ENCODE measurements around the gene OSGEP. TPM values are rescaled to one million over a fixed set of nuclear protein-coding genes. Genes with fewer than 3 reads are reported as not detected.

The OSGEP gene
- total RNA-seq, 1 experiment from 2014 or later, result 46.2 TPM

DNA sequence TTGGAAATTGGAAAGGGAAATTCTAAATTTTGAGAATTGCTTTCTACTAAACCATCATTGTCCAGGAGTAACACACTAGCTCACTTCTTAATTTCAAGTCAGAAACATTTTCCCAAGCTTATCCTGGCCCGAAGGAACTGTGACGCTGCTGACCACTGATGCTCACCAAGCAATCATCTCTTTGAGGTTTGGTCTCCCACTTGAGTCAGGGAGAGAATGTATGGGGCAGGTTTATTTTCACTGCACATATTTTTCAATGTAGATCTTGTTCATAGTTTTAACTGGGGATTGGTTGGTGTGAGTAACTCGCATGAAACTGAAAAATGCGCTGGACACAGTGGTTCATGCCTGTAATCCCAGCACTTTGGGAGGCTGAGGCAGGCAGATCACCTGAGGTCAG, 37.9 kb upstream of the OSGEP start:
- peaks cover 34% of the 10 kb centered on the region for H3K4me1 Mint-ChIP-seq (ENCODE audit: low read depth, unreplicated experiment)
- CTCF ChIA-PET, result no interaction called here

DNA sequence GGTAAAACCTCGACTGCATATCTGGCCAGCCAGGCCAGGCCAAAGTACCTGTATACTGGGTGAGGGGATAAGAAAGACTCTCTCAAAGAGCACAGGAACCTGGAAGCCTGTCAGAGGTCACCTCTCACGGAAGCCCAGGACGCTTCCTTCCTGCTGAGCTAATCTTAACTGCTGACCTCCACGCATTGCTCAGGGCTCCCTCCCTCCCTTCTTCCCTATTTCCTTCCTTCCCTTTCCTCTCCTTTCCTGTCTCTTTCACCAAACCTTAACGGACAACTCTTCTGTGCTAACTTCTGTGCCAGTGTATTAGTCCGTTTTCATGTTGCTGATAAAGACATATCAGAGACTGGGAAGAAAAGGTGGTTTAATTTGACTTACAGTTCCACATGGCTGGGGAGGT, 36.0 kb upstream of the OSGEP start:
- no peak overlapping the region for H3K27ac Mint-ChIP-seq (ENCODE audit: unreplicated experiment)

More for the DNA sequence above, 37.9 kb upstream of the OSGEP start:
- H3K9me3 Mint-ChIP-seq (ENCODE audit: low read depth, unreplicated experiment), result peaks cover 4% of the 10 kb centered on the region
- H3K4me3 Mint-ChIP-seq (ENCODE audit: low read depth, unreplicated experiment), result no peak overlapping the region
- intact Hi-C loops (cut with micrococcal nuclease; ENCODE audit: unreplicated experiment), result no loop called here
- no peaks in the 10 kb centered on the region for H3K27me3 Mint-ChIP-seq (ENCODE audit: unreplicated experiment)
- no peak for DNase-seq
- TF ChIP-seq, protein P1, sequence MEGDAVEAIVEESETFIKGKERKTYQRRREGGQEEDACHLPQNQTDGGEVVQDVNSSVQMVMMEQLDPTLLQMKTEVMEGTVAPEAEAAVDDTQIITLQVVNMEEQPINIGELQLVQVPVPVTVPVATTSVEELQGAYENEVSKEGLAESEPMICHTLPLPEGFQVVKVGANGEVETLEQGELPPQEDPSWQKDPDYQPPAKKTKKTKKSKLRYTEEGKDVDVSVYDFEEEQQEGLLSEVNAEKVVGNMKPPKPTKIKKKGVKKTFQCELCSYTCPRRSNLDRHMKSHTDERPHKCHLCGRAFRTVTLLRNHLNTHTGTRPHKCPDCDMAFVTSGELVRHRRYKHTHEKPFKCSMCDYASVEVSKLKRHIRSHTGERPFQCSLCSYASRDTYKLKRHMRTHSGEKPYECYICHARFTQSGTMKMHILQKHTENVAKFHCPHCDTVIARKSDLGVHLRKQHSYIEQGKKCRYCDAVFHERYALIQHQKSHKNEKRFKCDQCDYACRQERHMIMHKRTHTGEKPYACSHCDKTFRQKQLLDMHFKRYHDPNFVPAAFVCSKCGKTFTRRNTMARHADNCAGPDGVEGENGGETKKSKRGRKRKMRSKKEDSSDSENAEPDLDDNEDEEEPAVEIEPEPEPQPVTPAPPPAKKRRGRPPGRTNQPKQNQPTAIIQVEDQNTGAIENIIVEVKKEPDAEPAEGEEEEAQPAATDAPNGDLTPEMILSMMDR (IDR thresholded peaks at IDR 0.05; ENCODE audit: unreplicated experiment), result no peak
- H3K36me3 Mint-ChIP-seq (ENCODE audit: insufficient read depth, unreplicated experiment), result no peaks in the 10 kb centered on the region
- no TSS peak for BruUV-seq (replicated peaks)
- H3K27ac Mint-ChIP-seq (ENCODE audit: unreplicated experiment), result no peak overlapping the region

DNA sequence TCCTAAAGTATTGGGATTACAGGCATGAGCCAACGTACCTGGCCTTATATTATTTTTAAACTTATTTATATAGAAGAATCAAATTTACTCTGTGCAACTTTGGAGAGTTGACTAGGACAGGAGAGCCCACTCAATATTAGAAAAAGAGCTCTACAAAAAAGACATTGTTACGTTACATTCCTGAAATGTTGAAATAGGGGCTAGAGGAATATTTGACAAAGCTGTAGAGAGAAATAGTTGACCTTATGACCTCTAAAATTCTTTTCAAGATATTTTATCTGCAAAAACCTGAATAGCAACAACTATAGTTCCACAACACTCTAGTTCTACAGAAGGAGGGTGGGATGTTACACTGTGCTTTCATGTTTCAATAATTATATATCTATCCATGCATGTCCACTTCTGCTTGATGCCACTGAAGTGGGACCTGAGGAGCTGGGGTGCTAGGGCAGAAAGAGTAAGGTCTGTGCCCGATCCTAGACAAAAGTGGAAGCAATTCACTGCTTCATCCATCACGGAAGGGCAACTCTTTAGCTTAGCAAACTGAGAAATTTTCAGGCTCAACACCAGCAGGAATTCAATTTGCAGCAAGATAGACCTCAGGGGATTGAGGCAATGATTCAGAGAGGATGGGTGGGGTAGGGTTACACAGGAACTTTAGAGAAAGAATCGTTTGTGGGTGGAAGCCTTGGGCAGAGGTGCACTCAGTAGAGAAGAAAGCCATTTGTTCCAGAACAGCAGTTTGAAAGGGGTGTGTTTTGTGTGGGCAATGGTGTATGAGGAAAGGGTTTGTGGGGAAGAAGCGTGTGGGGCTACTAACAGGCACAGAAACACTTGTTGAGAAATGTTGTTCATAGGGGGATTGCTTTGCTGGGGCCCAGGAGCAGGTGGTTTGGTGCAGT, 34.7 kb upstream of the OSGEP start:
- Mint-ChIP-seq H3K36me3 (ENCODE audit: insufficient read depth, unreplicated experiment) (no peaks in the 10 kb centered on the region), H3K27ac (ENCODE audit: unreplicated experiment) (no peak overlapping the region), H3K9me3 (ENCODE audit: low read depth, unreplicated experiment) (no peaks in the 10 kb centered on the region), H3K4me3 (ENCODE audit: low read depth, unreplicated experiment) (no peak overlapping the region), H3K27me3 (ENCODE audit: unreplicated experiment) (no peaks in the 10 kb centered on the region), H3K4me1 (ENCODE audit: low read depth, unreplicated experiment) (peaks cover 20% of the 10 kb centered on the region)
- DNase-seq, result no peak
- BruUV-seq (replicated peaks), result no TSS peak
- CTCF ChIA-PET, result no interaction called here
- TF ChIP-seq, protein P1 (IDR thresholded peaks at IDR 0.05; ENCODE audit: unreplicated experiment), result no peak
- intact Hi-C loops (cut with micrococcal nuclease; ENCODE audit: unreplicated experiment), result no loop called here

More for the DNA sequence above, 36.0 kb upstream of the OSGEP start:
- Mint-ChIP-seq H3K36me3 (ENCODE audit: insufficient read depth, unreplicated experiment) (no peaks in the 10 kb centered on the region), H3K4me3 (ENCODE audit: low read depth, unreplicated experiment) (no peak overlapping the region), H3K27me3 (ENCODE audit: unreplicated experiment) (no peaks in the 10 kb centered on the region), H3K4me1 (ENCODE audit: low read depth, unreplicated experiment) (peaks cover 28% of the 10 kb centered on the region), H3K9me3 (ENCODE audit: low read depth, unreplicated experiment) (peaks cover under 1% of the 10 kb centered on the region)
- no TSS peak for BruUV-seq (replicated peaks)
- intact Hi-C loops (cut with micrococcal nuclease; ENCODE audit: unreplicated experiment), result no loop called here
- DNase-seq, result no peak
- CTCF ChIA-PET, result no interaction called here
- TF ChIP-seq, protein P1 (IDR thresholded peaks at IDR 0.05; ENCODE audit: unreplicated experiment), result no peak

DNA sequence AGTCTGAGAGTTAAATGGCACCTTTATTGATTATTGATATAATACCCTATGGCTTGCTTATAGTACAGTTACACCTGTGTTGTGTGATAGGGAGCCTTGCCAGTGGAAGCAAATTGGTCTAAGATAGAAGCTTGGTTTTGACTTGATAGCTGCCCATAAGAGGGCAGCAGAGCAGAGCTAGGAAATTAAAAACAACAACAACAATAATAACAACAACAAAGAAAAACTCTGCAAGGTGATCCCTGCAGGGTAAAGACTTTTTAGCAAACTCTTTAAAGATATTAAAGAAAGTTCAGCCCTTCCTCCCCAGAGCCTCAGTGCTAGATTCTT, 32.7 kb upstream of the OSGEP start:
- BruUV-seq (replicated peaks), result no TSS peak
- TF ChIP-seq, protein P1 (IDR thresholded peaks at IDR 0.05; ENCODE audit: unreplicated experiment), result no peak
- H3K36me3 Mint-ChIP-seq (ENCODE audit: insufficient read depth, unreplicated experiment), result no peaks in the 10 kb centered on the region
- no peak overlapping the region for H3K4me3 Mint-ChIP-seq (ENCODE audit: low read depth, unreplicated experiment)
- CTCF ChIA-PET, result no interaction called here
- H3K4me1 Mint-ChIP-seq (ENCODE audit: low read depth, unreplicated experiment), result peaks cover 20% of the 10 kb centered on the region
- intact Hi-C loops (cut with micrococcal nuclease; ENCODE audit: unreplicated experiment), result no loop called here
- DNase-seq, result no peak
- no peaks in the 10 kb centered on the region for H3K9me3 Mint-ChIP-seq (ENCODE audit: low read depth, unreplicated experiment)
- no peaks in the 10 kb centered on the region for H3K27me3 Mint-ChIP-seq (ENCODE audit: unreplicated experiment)
- H3K27ac Mint-ChIP-seq (ENCODE audit: unreplicated experiment), result no peak overlapping the region
